Hepatocyte (in vitro differentiated cells): ENCODE data around the gene EPHA10. TPM values are rescaled to one million over a fixed set of nuclear protein-coding genes. Genes with fewer than 3 reads are reported as not detected.

ENCODE experiments used
- DNase-seq: peaks from one replicate; pipeline ENCODE4 v3.0.0-alpha.2; 2016; ENCODE audit warnings: low spot score
- H2AFZ ChIP-seq: fragments of 200-600 bp; sonication (generic); 2 replicates; pipeline ENCODE4 v1.6.0; 2016; ENCODE audit warnings: antibody characterized with exemption, mild to moderate bottlenecking
- H3K27ac ChIP-seq: fragments of 200-600 bp; sonication (generic); 2 replicates; pipeline ENCODE4 v1.5.1; 2016; ENCODE audit warnings: mild to moderate bottlenecking
- H3K27me3 ChIP-seq: fragments of 200-600 bp; sonication (generic); 2 replicates; pipeline ENCODE4 v1.6.1; 2016
- H3K36me3 ChIP-seq: fragments of 200-600 bp; sonication (generic); replicated peaks from 2 replicates; pipeline ENCODE4 v1.5.1; 2016; ENCODE audit warnings: low read depth; ENCODE audit not compliant: insufficient read depth
- H3K4me1 ChIP-seq: fragments of 200-600 bp; sonication (generic); 2 replicates; pipeline ENCODE4 v1.5.1; 2016; ENCODE audit warnings: mild to moderate bottlenecking, moderate library complexity; ENCODE audit not compliant: insufficient read depth
- H3K4me2 ChIP-seq: fragments of 200-600 bp; sonication (generic); 2 replicates; pipeline ENCODE4 v1.6.0; 2016
- H3K4me3 ChIP-seq: fragments of 200-600 bp; sonication (generic); 2 replicates; pipeline ENCODE4 v1.5.1; 2016; ENCODE audit warnings: mild to moderate bottlenecking
- H3K79me2 ChIP-seq: fragments of 200-600 bp; sonication (generic); 2 replicates; pipeline ENCODE4 v1.6.0; 2017; ENCODE audit warnings: mild to moderate bottlenecking
- H3K9me2 ChIP-seq: fragments of 200-600 bp; sonication (generic); replicated peaks from 2 replicates; pipeline ENCODE4 v1.6.0; 2017; ENCODE audit warnings: mild to moderate bottlenecking; ENCODE audit not compliant: insufficient read depth
- H3K9me3 ChIP-seq: fragments of 200-600 bp; sonication (generic); 2 replicates; pipeline ENCODE4 v1.5.1; 2016; ENCODE audit warnings: low read depth, mild to moderate bottlenecking
- H4K20me1 ChIP-seq: fragments of 200-600 bp; sonication (generic); 2 replicates; pipeline ENCODE4 v1.6.0; 2016; ENCODE audit warnings: mild to moderate bottlenecking; ENCODE audit not compliant: insufficient read depth, poor library complexity, severe bottlenecking
- EZH2 ChIP-seq: fragments of 200-600 bp; sonication (generic); IDR thresholded peaks from 2 replicates; pipeline ENCODE4 v1.6.1; 2016; ENCODE audit warnings: antibody characterized with exemption, mild to moderate bottlenecking, borderline replicate concordance
- EZH2phosphoT487 ChIP-seq: fragments of 200-600 bp; sonication (generic); IDR thresholded peaks from one replicate; pipeline ENCODE4 v1.6.1; 2018; ENCODE audit warnings: antibody characterized with exemption, mild to moderate bottlenecking, low read depth, moderate library complexity; ENCODE audit not compliant: unreplicated experiment, severe bottlenecking
- WGBS: methylation state at CpG from one replicate; pipeline ENCODE4 v1.1.6; 2016; ENCODE audit warnings: low lambda C conversion rate; ENCODE audit errors: missing lambda C conversion rate; 5-methylcytosine and 5-hydroxymethylcytosine counted together
- polyA plus RNA-seq: library from polyadenylated mRNA; unstranded; fragments of >200 nt; fragmentation: Nextera tagmentation; extraction: Ambion mirVana; gene quantifications from 2 replicates; pipeline ENCODE4 v1.2.1, GENCODE V29; 2016
- total RNA-seq: library from RNA; depleted of rRNA; stranded (reverse); fragments of >200 nt; gene quantifications from 2 replicates; pipeline ENCODE4 v1.2.3, GENCODE V29; 2014
- TF ChIP-seq, protein P1 (sequence below): fragments of 200-600 bp; sonication (generic); IDR thresholded peaks from 2 replicates; pipeline ENCODE4 v1.5.1; 2016; ENCODE audit warnings: antibody characterized with exemption, mild to moderate bottlenecking; ENCODE audit not compliant: poor library complexity

EPHA10 gene
- total and polyA plus RNA-seq, 2 experiments from 2014 or later = 1.3 to 1.5 TPM

DNA sequence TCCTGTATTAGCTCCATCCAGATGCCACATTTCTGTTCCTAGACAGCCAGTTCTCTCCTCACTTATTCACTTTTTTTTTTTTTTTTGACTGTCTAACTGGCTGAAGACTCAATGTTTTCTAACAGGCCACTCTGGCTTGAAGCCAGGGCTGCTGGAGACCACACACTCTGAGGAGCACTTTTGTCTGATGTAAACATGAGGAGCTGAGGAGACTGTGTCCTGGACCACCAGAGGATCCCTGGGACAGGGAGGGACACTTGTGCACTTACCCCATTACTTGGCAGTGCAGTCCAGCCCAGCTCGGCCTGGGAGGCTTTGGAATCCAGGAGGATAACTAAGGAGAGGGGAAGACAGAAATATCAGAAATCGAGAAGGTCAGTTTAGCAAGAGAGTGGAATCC lies 2.4 kb downstream of the EPHA10 start:
- Histone ChIP-seq H3K36me3 (no peaks in the 10 kb centered on the region), H3K79me2 (no peaks in the 10 kb centered on the region), H3K27ac (no peak overlapping the region), H3K4me2 (no peak overlapping the region), H3K4me3 (no peak overlapping the region), H3K4me1 (no peaks in the 10 kb centered on the region), H3K9me3 (no peaks in the 10 kb centered on the region), H3K9me2 (no peaks in the 10 kb centered on the region), H3K27me3 (peaks cover 80% of the 10 kb centered on the region), H4K20me1 (no peaks in the 10 kb centered on the region), H2AFZ (no peak overlapping the region)
- TF ChIP-seq EZH2phosphoT487 (no peak), EZH2 (no peak)
- TF ChIP-seq, protein P1, sequence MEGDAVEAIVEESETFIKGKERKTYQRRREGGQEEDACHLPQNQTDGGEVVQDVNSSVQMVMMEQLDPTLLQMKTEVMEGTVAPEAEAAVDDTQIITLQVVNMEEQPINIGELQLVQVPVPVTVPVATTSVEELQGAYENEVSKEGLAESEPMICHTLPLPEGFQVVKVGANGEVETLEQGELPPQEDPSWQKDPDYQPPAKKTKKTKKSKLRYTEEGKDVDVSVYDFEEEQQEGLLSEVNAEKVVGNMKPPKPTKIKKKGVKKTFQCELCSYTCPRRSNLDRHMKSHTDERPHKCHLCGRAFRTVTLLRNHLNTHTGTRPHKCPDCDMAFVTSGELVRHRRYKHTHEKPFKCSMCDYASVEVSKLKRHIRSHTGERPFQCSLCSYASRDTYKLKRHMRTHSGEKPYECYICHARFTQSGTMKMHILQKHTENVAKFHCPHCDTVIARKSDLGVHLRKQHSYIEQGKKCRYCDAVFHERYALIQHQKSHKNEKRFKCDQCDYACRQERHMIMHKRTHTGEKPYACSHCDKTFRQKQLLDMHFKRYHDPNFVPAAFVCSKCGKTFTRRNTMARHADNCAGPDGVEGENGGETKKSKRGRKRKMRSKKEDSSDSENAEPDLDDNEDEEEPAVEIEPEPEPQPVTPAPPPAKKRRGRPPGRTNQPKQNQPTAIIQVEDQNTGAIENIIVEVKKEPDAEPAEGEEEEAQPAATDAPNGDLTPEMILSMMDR = no peak
- WGBS = 68% methylated on average over 2 of the region's 2 CpGs
- no peak for DNase-seq

DNA sequence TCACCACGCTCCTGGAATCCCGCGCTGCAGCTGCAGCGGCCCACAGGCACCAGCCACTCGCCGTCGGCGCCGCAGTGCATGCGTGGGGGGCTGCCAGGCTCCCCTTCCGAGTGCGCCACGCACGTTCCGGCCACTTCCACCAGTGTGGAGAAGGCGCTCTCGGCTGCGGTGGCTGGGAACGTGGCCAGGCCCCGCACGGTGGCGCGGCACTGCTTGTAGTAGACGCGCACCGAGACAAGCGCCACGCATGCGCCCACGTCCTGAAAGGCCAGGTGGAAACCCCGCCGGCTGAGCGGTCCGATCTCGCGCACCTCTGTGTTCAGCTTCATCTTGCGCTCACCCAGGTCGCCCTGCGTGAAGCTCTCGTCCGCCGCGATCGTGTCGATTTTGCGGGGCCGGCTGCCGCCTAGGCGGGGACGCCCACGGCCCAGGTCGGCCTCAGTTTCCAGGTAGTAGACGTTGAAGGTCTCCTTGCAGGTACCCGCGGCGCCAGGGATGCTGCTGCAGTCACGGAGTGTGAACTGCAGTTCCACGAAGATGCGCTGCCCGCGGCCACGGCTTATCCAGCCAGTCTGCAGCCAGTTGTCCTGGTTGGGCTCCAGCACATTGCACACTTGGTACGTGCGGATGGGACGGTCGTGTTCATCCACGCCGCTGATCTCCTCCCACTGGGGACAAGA lies 3.4 kb downstream of the EPHA10 start:
- no peaks in the 10 kb centered on the region for H4K20me1 ChIP-seq
- 88% methylated on average over 63 of the region's 68 CpGs for WGBS
- TF ChIP-seq EZH2phosphoT487 = no peak
- H3K4me2 ChIP-seq = no peak overlapping the region
- no peaks in the 10 kb centered on the region for H3K4me1 ChIP-seq
- H3K27ac ChIP-seq = no peak overlapping the region
- H3K27me3 ChIP-seq = peaks cover 80% of the 10 kb centered on the region
- H3K36me3 ChIP-seq = no peaks in the 10 kb centered on the region
- no peaks in the 10 kb centered on the region for H3K9me2 ChIP-seq
- DNase-seq = no peak
- H3K79me2 ChIP-seq = no peaks in the 10 kb centered on the region
- H3K4me3 ChIP-seq = no peak overlapping the region
- H3K9me3 ChIP-seq = no peaks in the 10 kb centered on the region
- no peak overlapping the region for H2AFZ ChIP-seq

DNA sequence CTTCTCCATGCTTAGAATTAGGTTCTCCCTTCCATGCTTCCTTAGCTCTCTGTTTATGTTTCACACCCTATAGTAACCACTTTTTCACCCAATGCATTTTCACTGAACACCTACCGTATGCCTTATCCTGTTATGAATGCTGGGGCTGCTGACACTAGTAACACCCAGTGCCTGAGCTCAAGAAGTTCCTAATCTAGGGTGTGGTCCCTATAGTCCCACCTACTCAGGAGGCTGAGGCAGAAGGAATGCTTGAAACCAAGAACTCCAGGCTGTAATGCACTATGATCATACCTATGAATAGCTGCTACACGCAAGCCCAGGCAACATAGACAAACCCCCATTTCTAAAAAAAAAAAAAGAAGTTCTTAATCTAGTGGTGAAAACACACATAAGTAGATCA lies 5.5 kb downstream of the EPHA10 start:
- Histone ChIP-seq H3K4me1 (no peaks in the 10 kb centered on the region), H3K36me3 (no peaks in the 10 kb centered on the region), H3K9me2 (no peaks in the 10 kb centered on the region), H3K4me2 (no peak overlapping the region), H3K27ac (no peak overlapping the region), H3K79me2 (no peaks in the 10 kb centered on the region), H3K9me3 (no peaks in the 10 kb centered on the region), H2AFZ (no peak overlapping the region), H4K20me1 (no peaks in the 10 kb centered on the region), H3K4me3 (no peak overlapping the region), H3K27me3 (peaks cover 76% of the 10 kb centered on the region)
- 70% methylated on average over 2 of the region's 2 CpGs for WGBS
- TF ChIP-seq EZH2phosphoT487 (no peak), EZH2 (no peak)
- TF ChIP-seq, protein P1 = no peak
- no peak for DNase-seq

DNA sequence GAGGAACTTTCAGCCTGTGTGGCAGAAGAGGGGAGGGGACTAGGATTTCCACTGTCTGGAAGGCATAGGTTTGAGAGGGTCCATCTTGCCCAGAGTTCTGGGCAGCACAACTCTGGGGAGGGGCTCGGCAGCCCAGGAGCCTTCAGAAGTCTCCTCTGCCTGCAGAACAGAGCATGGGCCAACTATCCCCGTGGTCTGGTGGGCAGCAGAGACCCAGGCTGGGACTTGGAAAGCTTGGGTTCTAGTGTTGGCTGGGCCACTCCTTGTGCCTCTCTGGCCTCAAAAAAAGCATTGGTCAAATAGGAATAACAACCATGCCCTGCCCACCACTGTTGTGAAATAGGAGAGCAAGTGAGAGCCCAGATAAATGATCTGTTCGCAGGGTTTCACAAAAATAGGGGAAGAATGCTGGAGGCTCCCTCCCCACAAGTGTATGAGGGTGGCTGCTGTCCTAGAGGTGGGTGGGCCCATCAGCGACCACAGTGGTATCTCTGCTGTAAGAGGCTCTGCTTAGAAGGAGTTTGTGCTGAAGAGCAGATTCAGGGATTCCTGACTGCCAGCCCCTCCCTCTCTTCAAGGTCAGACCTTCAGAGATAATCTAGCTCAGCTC lies 8.9 kb downstream of the EPHA10 start:
- Histone ChIP-seq H3K4me3 (no peak overlapping the region), H2AFZ (no peak overlapping the region), H3K27ac (peak overlapping the region; percentile 11), H3K4me1 (no peaks in the 10 kb centered on the region), H4K20me1 (no peaks in the 10 kb centered on the region), H3K9me2 (no peaks in the 10 kb centered on the region), H3K27me3 (peaks cover 83% of the 10 kb centered on the region), H3K4me2 (no peak overlapping the region), H3K36me3 (no peaks in the 10 kb centered on the region), H3K79me2 (no peaks in the 10 kb centered on the region), H3K9me3 (no peaks in the 10 kb centered on the region)
- no peak for TF ChIP-seq EZH2phosphoT487
- no peak for TF ChIP-seq EZH2
- TF ChIP-seq, protein P1 = no peak
- no peak for DNase-seq
- WGBS = 70% methylated on average over 4 of the region's 4 CpGs
